ENCODE results near the gene PTPN7.

PTPN7 gene

DNA sequence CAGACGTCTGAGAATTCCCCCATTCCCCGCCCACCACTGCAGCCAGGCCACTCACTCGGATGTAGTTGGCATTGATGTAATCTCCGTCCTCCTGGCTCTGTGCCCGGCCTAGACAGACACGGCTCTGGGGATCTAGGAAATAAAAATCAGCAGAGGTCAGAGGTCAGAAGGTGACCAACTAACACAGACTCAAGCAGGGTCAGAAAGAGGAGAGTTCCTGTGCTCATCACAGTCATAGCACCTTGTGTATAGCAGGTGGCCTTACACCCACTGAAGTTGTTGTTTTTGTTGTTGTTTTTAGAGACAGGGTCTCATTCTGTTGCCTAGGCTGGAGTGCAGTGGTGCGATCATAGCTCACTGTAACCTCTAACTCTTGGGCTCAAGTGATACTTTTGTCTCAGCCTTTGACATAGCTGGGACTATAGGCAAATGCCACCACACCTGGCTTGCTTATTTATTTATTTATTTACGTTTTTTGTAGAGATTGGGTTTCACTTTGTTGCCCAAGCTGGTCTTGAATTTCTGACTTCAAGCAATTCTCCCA lies 4.9 kb downstream of the PTPN7 start (continued):
- TF ChIP-seq ZNF248 (tag by site-specific recombination; IDR thresholded peaks at IDR 0.05) (no peak), ZNF223 (tag by site-specific recombination; IDR thresholded peaks at IDR 0.05) (no peak), ZNF791 (tag by site-specific recombination; IDR thresholded peaks at IDR 0.05) (no peak), ZNF146 (tag by site-specific recombination; IDR thresholded peaks at IDR 0.05) (no peak), BCL11A (tag by site-specific recombination; IDR thresholded peaks at IDR 0.05; ENCODE audit: low read depth) (0 out of 2 replicates have a peak, but pooled peaks have one; percentile 36), ZNF302 (tag by site-specific recombination; IDR thresholded peaks at IDR 0.05; ENCODE audit: low read depth) (no peak), ZNF473 (tag by site-specific recombination; IDR thresholded peaks at IDR 0.05) (no peak), ZNF239 (tag by site-specific recombination; IDR thresholded peaks at IDR 0.05) (no peak), TCF7L2 (IDR thresholded peaks at IDR 0.05; ENCODE audit: borderline replicate concordance, low read depth, low read length) (no peak), ZNF621 (tag by site-specific recombination; IDR thresholded peaks at IDR 0.05) (no peak), ZNF549 (tag by site-specific recombination; IDR thresholded peaks at IDR 0.05) (no peak), YY1 (tag by site-specific recombination; IDR thresholded peaks at IDR 0.05) (no peak), ZNF354C (tag by site-specific recombination; IDR thresholded peaks at IDR 0.05; ENCODE audit: borderline replicate concordance, low read depth) (no peak), ZNF558 (tag by site-specific recombination; IDR thresholded peaks at IDR 0.05) (no peak), ZNF529 (tag by site-specific recombination; IDR thresholded peaks at IDR 0.05; ENCODE audit: insufficient replicate concordance) (no peak), ZSCAN16 (tag by site-specific recombination; IDR thresholded peaks at IDR 0.05) (no peak), SP3 (tag by site-specific recombination; IDR thresholded peaks at IDR 0.05) (no peak), ZNF211 (tag by site-specific recombination; IDR thresholded peaks at IDR 0.05; ENCODE audit: low read depth) (no peak), ZSCAN23 (tag by site-specific recombination; IDR thresholded peaks at IDR 0.05) (no peak), MYNN (tag by site-specific recombination; IDR thresholded peaks at IDR 0.05; ENCODE audit: borderline replicate concordance) (no peak), ZNF174 (tag by site-specific recombination; IDR thresholded peaks at IDR 0.05) (no peak), ZNF561 (tag by site-specific recombination; IDR thresholded peaks at IDR 0.05; ENCODE audit: borderline replicate concordance) (no peak), SCRT2 (tag by site-specific recombination; IDR thresholded peaks at IDR 0.05) (no peak), ZNF140 (tag by site-specific recombination; IDR thresholded peaks at IDR 0.05) (no peak), ZNF335 (tag by site-specific recombination; conservative IDR thresholded peaks at IDR 0.05) (peak; percentile 6; the same call in 1 of the 2 replicates), ZNF510 (tag by site-specific recombination; IDR thresholded peaks at IDR 0.05; ENCODE audit: insufficient replicate concordance) (no peak), ZNF184 (tag by site-specific recombination; IDR thresholded peaks at IDR 0.05) (no peak)
- TF ChIP-seq, protein P1, sequence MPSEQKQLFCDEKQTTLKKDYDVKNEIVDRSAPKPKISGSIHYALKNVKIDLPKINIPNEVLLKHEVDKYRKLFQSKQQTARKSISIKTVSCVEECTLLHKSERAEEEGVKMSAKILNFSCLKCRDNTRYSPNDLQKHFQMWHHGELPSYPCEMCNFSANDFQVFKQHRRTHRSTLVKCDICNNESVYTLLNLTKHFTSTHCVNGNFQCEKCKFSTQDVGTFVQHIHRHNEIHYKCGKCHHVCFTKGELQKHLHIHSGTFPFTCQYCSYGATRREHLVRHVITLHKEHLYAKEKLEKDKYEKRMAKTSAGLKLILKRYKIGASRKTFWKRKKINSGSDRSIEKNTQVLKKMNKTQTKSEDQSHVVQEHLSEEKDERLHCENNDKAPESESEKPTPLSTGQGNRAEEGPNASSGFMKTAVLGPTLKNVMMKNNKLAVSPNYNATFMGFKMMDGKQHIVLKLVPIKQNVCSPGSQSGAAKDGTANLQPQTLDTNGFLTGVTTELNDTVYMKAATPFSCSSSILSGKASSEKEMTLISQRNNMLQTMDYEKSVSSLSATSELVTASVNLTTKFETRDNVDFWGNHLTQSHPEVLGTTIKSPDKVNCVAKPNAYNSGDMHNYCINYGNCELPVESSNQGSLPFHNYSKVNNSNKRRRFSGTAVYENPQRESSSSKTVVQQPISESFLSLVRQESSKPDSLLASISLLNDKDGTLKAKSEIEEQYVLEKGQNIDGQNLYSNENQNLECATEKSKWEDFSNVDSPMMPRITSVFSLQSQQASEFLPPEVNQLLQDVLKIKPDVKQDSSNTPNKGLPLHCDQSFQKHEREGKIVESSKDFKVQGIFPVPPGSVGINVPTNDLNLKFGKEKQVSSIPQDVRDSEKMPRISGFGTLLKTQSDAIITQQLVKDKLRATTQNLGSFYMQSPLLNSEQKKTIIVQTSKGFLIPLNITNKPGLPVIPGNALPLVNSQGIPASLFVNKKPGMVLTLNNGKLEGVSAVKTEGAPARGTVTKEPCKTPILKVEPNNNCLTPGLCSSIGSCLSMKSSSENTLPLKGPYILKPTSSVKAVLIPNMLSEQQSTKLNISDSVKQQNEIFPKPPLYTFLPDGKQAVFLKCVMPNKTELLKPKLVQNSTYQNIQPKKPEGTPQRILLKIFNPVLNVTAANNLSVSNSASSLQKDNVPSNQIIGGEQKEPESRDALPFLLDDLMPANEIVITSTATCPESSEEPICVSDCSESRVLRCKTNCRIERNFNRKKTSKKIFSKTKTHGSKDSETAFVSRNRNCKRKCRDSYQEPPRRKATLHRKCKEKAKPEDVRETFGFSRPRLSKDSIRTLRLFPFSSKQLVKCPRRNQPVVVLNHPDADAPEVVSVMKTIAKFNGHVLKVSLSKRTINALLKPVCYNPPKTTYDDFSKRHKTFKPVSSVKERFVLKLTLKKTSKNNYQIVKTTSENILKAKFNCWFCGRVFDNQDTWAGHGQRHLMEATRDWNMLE (tag by site-specific recombination; conservative IDR thresholded peaks at IDR 0.05; ENCODE audit: low read depth) = no peak
- TF ChIP-seq, protein P2, sequence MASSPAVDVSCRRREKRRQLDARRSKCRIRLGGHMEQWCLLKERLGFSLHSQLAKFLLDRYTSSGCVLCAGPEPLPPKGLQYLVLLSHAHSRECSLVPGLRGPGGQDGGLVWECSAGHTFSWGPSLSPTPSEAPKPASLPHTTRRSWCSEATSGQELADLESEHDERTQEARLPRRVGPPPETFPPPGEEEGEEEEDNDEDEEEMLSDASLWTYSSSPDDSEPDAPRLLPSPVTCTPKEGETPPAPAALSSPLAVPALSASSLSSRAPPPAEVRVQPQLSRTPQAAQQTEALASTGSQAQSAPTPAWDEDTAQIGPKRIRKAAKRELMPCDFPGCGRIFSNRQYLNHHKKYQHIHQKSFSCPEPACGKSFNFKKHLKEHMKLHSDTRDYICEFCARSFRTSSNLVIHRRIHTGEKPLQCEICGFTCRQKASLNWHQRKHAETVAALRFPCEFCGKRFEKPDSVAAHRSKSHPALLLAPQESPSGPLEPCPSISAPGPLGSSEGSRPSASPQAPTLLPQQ (tag by site-specific recombination; IDR thresholded peaks at IDR 0.05) = no peak
- TF ChIP-seq, protein P3, sequence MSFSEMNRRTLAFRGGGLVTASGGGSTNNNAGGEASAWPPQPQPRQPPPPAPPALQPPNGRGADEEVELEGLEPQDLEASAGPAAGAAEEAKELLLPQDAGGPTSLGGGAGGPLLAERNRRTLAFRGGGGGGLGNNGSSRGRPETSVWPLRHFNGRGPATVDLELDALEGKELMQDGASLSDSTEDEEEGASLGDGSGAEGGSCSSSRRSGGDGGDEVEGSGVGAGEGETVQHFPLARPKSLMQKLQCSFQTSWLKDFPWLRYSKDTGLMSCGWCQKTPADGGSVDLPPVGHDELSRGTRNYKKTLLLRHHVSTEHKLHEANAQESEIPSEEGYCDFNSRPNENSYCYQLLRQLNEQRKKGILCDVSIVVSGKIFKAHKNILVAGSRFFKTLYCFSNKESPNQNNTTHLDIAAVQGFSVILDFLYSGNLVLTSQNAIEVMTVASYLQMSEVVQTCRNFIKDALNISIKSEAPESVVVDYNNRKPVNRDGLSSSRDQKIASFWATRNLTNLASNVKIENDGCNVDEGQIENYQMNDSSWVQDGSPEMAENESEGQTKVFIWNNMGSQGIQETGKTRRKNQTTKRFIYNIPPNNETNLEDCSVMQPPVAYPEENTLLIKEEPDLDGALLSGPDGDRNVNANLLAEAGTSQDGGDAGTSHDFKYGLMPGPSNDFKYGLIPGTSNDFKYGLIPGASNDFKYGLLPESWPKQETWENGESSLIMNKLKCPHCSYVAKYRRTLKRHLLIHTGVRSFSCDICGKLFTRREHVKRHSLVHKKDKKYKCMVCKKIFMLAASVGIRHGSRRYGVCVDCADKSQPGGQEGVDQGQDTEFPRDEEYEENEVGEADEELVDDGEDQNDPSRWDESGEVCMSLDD (tag by site-specific recombination; IDR thresholded peaks at IDR 0.05) = no peak
- TF ChIP-seq, protein P4, sequence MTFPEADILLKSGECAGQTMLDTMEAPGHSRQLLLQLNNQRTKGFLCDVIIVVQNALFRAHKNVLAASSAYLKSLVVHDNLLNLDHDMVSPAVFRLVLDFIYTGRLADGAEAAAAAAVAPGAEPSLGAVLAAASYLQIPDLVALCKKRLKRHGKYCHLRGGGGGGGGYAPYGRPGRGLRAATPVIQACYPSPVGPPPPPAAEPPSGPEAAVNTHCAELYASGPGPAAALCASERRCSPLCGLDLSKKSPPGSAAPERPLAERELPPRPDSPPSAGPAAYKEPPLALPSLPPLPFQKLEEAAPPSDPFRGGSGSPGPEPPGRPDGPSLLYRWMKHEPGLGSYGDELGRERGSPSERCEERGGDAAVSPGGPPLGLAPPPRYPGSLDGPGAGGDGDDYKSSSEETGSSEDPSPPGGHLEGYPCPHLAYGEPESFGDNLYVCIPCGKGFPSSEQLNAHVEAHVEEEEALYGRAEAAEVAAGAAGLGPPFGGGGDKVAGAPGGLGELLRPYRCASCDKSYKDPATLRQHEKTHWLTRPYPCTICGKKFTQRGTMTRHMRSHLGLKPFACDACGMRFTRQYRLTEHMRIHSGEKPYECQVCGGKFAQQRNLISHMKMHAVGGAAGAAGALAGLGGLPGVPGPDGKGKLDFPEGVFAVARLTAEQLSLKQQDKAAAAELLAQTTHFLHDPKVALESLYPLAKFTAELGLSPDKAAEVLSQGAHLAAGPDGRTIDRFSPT (tag by site-specific recombination; IDR thresholded peaks at IDR 0.05) = no peak

Data from HEK293 (cell line).